HG02943 (cell line): ENCODE measurements around the gene PARVB.
"Not testable (repeated sequence)": the region's sequence is repeated elsewhere in the genome, so short reads cannot be mapped to it uniquely, and the experiment has no call there.

Experiments
- ATAC-seq: cut with Tn5 transposase; IDR thresholded peaks from one replicate; pipeline ENCODE4 v1.9.1; 2021; ENCODE audit warnings: mild to moderate bottlenecking, low read depth, moderate library complexity; ENCODE audit not compliant: unreplicated experiment

The PARVB gene

DNA sequence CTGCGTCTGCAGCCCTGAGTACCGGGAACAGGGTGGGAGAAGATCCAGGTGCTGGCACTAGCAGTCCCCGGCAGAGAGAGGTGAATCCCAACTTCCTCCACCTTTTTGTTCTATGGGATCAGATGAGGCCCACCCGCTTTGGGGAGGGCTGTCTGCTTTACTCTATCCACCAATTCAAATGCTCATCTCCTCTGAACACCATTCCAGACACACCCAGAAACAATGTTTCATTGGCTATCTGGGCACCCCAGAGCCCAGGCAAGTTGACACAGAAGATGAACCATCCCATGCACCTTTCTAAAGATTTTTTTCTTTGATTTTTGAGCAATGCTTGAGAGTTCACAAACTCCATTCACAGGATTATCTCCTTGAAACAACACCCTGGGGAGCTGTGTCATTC is 78.0 kb downstream of the PARVB start:
- ATAC-seq, result no peak

DNA sequence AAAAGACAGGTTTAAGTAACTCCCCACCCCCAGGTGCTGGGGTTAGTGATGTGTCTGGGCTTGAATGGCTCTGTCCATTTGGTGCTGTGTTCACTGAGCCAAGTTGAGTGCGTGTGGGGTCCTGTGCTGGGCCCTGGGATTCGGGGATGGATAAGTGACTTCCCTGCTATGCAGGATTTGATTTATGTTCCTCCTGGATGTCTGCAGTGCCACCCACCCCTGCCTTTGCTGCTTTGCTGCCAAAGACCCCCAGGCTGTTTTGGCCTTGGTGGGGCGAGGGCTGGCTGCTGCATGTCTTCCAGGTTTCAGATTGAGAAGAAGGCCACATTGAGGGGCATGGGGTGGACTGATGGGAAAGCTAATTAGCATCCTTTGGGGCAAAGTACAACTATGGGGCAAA is 78.8 kb downstream of the PARVB start:
- no peak for ATAC-seq

DNA sequence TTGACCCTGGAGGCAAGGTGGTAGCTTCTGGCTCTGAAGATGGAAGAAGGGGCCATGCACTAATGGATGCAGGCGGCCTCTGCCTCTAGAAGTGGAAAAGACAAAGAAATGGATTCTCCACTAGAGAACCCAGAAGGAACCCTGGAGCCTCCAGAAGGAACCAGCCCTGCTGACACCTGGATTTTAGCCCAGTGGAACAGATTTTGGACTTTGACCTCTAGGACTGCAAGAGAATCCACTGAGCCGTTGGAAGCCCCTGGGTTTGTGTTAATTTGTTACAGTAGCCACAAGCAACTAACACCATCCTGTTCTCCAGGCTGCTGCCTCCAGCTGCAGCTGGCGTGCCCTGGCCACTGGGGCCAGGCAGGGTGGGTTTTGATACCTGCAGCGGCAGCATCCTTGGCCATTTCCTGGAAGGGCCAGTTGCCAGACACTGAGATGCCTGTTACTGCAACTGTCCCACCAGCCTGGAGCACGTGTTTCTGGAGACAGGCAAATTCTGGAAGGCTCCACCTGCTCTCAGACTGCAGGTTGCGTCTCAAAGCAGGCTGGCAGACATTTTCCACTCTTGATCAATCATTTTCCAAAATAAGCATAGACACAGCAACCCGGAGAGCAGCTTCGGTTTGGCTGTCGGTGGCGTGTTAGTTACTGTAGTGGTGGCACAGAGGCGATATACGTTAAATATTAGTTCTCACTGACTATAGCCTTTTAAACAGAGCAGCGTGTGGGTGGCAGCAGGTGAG is 79.8 kb downstream of the PARVB start:
- no peak for ATAC-seq

DNA sequence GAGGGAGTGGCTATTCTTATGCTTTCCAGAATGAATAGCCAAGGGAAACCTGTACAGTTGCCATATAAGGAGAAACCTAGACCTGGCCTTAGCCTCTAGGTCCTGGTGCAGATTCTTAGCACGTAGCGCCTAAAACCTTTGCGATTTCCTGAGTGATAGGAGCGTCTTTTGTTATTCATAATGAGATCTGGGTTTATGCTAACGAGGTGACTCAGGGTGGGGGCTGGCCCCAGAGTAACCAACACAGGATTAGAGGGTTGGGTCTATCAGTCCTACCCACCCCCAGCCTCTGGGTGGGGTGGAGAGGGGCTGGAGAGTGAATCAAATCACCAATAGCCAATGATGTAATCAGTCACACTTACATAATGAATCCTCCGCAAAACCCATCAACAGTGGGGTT is 83.2 kb downstream of the PARVB start:
- no peak for ATAC-seq

DNA sequence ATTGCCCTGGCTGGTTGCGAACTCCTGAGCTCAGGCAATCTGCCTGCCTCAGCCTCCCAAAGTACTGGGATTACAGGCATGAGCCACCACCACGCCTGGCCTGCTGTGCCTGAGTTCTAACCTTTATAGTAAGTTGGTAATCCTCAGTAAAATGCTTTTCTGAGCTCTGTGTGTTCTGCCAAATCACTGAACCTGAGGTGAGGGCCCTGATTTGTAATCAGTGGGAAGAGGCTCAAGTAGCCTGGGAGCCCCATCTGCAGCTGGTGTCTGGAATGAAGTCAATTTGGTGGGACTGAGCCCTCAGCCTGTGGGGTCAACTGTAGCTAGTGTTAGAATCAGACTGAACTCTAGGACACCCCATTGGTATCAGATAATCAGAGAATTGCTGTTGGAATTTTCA is 84.0 kb downstream of the PARVB start:
- ATAC-seq, result no peak

DNA sequence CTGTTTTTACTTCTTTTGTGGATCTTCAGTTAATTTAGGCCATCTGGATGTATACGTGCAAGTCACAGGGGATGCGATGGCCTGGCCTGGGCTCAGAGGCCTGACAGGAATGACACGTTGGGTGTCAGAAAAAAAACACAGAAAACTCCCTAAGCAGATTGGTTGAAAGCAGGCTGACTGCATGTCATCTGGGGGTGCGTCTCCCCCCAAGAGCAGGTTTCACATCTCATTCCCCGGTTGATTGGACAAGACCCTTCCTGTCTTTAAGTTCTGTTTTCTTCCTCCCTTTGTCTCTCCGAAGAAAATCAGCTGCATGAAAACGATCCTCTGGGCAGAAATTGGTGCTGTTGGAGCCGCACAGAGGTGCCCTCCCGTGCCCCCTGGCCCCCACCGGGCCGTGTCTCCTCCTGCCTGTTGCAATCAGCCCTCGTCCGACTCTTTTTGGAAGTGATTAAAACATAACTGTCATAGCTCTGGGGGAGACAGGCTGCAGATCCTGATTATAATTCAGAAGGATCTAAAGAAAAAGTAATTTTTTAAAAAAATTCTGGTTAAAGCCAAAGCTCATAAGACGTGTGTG is 84.8 kb downstream of the PARVB start:
- no peak for ATAC-seq

DNA sequence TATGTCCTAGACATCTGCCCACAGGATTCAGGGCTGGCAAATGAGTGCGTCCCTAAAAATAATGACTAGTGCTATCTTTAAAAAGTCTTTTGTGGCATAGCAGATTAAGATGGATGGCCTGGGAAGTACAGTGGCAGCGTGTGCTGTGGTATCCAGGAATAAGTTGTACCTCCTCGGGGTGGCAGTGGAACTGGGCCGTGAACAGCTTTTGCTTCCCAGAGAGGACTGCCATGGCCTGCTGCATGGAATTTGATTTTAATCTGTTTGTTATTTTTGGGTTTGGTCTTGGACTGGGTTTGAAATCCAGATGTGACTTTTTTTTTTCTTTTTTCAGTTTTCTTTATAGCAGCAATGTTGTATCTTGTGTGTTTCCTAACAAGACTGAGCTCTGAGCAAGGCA is 85.3 kb downstream of the PARVB start:
- no peak for ATAC-seq

DNA sequence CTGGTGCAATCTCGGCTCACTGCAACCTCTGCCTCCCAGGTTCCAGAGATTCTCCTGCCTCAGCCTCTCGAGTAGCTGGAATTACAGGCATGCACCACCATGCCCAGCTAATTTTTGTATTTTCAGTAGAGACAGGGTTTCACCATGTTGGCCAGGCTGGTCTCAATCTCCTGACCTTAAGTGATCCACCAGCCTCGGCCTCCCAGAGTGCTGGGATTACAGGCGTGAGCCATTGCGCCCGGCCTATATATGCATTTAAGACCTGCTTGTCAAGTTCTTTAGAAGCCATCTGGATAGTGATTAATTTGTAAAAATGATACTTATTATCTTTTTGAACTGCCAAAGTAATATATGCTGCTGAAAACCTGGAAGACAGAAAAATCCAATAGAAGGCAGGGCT is 86.6 kb downstream of the PARVB start:
- not testable (repeated sequence) for ATAC-seq

DNA sequence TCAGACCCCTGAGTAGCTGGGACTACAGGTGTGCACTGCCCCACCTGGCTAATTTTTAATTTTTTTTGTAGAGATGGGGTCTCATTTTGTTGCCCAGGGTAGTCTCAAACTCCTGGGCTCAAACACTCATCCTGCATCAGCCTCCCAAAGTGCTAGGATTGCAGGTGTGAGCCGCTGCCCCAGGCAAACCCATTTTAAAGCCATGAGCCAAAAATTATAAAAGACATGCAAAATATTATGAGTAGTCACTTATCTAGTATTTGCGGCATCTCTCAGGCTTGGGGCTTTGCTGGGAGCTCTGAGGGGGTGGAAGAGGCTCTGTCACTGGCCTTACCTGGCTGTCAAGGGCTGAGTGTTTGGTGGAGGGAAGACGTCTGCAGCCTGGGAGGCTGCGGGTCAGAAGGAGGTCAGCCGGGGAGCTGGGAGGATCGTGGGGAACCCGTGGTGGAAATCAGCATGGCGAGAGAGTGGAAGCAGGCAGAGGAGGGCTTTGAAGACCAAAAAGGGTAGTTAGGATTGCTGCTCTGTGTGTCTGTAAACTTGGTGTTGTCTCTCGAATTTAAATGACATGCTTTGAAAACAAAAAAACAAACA is 87.6 kb downstream of the PARVB start:
- no peak for ATAC-seq

DNA sequence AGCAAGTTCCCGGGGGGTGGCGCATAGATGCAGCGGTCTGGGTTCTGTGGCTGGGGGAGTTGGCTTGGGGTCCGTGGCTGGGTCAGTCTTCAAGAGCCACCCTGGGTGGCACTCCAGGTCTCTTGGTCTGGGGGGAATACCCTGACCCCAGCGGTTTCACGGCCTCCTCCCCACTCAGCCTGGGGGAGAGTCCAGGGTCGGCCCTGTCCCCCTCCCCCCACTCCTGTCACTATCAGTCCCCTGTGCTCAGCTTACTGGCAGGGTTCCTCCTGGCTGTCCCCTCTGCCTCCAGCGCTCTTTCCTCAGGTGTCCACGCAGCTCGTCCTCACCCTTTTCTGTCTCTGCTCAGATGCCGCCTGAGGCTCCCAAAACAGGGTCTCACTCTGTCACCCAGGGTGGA is 88.1 kb downstream of the PARVB start:
- no peak for ATAC-seq

DNA sequence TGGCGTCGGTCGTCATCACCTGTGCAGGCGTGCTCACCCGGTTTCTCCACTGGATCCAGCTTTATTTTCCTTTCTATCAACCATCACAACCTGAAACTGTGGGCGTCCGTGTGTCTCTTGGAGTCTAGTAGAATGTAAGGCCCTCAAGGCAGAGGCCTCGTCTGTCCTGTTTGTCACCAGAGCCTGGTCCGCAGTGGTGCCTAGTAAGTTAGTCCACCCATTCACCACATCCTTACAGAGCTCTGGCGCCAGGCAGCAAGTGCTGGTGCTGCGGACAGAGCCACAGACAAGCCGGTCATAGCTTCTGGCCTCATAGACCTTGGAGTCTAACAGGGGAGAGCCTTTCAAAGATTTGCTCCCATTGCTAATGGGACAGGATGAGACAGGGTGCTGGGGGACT is 92.2 kb downstream of the PARVB start:
- ATAC-seq, result no peak

DNA sequence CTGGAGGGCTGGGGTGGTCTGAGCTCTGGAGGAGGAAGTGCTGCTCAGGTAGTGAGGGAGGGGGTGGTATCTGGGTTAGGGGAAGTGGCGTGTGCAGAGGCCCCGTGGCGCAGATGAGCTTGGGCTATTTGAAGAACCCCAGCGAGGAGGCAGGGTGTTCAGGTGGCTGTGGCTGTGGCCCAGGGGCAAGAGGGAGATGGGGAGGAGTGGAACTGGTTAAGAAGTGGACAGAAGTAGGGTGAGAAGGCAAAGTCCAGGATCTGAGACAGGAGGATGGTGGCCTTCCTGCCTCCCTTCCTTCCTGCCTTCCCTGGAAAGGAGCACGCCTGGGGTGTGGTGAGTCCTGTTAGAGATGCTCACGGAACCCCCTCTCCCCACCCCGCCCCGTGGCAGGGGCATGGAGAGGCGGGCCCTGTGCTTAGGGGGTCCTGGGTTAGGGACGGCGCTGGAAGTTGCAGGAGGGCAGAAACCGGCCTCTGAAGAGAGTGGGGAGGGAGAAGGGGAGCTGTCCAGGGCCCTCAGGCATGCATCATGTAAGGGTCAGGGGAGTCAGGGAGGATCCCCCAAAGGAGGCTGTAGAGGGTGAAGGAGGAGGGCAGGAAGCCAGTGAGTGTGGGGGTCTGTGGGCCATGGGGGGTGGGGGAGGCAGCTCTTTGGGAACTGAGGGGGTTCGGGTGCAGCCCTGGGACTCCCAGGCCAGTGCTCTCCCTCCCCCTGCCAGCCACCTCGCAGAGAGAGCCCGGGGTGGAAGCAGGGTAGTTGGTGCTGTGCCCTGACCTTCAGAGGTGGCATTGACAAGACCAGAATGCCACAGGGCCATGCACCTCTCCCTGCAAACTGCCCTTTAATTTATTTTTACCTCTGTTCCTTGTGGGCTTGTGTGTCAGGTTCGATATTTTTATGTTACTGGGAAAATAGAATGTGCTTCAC is 92.9 kb downstream of the PARVB start:
- ATAC-seq, result no peak

DNA sequence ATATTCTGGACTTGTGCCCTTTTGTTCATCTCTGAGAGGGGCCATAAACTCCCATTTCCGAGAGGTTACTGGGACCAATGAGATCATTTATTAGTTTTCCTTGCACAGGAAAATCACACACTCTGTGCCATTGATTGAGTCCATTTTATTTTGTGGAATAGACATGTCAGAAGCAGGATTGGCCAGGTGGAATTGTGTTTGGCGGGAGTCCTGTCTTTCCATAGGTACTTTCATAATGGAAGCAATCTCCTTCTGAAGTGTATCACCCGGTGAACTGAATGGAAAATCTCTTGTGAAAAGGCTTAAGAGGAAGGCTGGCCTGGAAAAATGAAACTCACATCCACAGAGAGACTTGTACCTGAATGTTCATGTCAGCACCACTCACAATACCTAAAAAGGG is 93.6 kb downstream of the PARVB start:
- no peak for ATAC-seq

DNA sequence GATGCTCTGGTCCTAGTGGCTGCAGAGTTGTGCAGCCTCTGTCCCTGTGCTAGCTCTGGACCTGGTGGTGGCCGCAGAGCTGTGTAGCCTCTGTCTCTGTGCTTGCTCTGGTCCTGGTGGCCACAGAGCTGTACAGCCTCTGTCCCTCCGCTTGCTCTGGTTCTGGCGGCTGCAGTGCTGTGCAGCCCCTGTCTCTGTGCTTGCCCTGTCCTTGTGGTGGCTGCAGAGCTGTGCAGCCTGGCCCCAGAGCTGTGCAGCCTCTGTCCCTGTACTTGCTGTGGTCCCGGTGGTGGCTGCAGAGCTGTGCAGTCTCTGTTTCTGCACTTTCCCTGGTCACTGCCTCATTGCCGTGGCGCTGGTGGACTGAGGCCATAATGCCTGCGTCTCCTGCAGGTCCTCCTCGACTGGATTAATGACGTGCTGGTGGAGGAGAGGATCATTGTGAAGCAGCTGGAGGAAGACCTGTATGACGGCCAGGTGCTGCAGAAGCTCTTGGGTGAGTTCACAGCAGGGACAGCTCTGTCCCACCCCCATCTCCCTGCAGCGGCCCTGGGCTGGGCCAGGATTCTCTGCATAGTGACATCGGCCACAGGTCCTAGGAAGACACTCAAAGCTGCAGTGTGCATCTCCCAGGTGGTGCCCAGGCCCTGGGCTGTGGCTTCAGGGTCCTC is 94.7 kb downstream of the PARVB start:
- no peak for ATAC-seq

DNA sequence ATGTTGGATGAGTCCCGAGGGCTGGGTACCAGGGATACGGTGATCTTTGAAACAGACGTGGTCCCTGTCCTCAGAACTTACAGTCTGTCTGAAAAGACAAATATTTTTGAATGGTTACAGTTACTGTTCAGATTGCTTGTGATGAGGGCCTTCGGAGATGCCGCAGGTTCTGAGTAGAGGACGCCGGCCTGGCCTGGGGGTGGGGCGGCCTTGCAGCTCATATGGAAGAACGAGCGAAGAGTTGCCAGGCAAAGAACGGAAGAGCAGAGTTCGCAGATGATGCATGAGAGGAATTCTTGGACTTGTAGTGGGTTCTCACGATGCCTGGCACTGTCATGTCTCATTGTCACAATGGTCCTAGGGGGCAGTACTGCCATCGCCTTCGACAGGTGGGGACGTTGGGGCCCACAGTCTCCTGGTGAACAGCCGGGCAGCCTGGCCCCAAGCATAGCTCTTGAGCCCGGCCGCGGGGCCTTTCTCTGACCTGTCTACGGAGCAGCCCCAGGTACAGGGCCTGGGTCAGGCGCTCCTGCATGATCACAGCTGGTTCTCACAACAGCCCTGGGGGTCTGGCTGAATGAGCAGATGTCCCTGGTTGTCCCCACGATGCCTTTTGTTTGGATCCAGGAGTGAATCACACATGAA is 95.7 kb downstream of the PARVB start:
- no peak for ATAC-seq

DNA sequence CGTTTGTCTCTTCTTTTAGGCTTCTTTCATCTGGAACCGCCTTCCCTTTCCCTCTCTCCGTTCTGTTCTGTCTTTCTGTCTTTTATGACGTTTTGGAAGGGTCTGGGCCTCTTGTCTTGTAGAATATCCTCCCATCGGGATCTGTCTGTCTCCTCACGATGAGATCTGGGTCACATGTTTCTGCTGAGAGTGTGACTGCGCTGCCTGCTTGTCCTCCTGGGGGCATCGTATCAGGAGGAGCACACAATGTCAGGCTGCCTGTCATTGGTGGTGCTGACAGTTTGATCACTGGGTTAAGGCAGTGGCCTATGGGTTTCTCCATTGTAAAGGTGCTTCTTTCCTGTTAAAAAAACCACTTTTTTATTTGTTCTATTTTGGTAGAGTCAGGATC is 96.2 kb downstream of the PARVB start:
- ATAC-seq, result no peak

DNA sequence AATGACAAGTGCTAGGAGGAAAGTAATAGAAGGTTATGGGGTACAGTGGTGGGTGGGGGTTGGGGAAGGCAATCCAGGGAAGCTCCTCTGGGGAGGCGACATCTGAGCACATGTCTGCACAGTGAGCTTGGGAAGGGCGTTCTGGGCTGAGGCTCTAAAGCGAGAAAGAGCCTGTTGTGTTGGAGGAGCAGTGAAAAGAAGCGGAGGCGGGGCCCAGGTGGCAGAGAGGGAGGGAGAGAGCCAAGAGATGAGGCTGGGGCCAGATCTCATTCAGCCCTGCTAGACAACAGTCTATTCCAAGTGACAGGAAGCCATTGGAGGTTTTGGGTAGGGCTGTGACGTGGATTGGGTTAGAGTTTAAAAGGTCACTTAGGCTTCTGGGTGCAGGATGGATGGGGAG is 101.3 kb downstream of the PARVB start:
- no peak for ATAC-seq

DNA sequence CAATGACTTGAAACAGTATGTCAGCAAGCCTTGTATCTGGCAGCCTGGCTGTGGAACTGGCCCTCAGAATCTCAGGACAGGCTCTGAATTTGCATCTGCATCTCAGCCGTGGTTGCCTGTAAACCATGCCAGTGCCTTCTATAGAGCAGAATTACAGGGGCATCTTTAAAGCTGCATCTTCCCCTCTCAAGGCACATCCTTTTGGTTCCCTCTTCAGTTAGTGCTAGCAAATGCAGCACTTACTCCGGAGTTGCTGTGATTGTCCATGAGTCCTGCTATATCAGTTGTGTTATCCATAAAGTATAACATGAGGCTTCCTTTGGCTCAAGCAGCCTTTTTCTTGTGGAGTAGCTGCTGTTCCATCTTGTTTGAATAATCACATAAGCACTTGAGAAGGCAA is 102.7 kb downstream of the PARVB start:
- no peak for ATAC-seq

DNA sequence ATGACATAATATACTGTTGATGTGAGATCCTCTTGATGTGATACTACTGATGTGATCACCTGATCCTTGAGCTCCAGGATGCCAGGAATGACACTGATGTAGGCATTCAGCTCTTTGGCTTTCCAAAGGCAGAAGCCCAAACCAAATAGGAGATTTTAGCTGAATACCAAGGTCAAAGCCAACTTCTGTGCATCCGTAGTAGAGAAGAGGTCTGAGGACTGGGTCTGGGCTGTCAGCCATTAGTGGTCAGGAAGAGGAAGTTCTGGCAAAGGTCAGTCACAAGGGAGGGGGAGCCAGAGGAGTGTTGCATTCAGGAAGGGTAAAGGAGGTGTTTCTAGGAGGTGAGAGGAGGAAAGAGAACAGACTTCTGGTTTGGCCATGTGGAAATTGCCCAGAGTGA is 103.3 kb downstream of the PARVB start:
- no peak for ATAC-seq

DNA sequence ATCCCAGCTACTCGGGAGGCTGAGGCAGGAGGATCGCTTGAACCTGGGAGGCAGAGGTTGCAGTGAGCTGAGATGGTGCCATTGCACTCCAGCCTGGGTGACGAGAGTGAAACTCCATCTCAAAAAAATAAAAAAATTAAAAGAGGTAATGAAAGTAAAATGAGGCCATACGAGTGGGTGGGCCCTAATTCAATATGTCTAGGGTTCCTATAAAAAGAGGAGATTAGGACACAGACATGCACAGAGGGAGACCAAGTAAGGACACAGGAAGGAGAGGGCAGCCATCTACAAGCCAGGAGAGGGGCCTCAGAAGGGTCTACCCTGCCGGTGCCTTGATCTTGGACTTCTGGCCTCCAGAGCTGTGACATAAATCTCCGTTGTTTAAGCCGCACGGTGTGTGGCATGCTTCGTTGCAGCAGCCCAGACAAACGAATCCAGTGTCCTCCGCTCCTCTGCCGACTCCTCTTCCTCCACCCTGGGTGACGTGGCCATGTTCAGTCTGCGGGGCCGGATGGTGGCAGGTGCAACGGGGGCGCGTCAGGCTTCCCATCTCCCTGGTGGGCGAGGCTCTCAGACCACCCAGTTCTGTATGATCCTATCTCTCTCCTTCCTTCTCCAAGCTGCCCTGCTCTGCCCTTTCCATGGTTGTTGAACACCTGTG is 105.0 kb downstream of the PARVB start:
- ATAC-seq, result no peak
